HEK293T (cell line): Measurements from ENCODE around the gene NHEJ1.

Experiments
- CTBP1 ChIP-seq: fragments of 450-650 bp; IDR thresholded peaks from 2 replicates; pipeline ENCODE4 v1.6.1; 2016; ENCODE audit warnings: borderline replicate concordance
- FOXA1 ChIP-seq: fragments of 450-650 bp; IDR thresholded peaks from 2 replicates; pipeline ENCODE4 v1.6.1; 2016; ENCODE audit warnings: mild to moderate bottlenecking
- FOXM1 ChIP-seq: fragments of 450-650 bp; IDR thresholded peaks from 2 replicates; pipeline ENCODE4 v1.6.1; 2017; ENCODE audit warnings: mild to moderate bottlenecking, borderline replicate concordance
- L3MBTL2 ChIP-seq: fragments of 450-650 bp; conservative IDR thresholded peaks from 2 replicates; pipeline ENCODE4 v1.6.1; 2016; ENCODE audit warnings: mild to moderate bottlenecking
- LEF1 ChIP-seq: fragments of 450-650 bp; IDR thresholded peaks from 2 replicates; pipeline ENCODE4 v1.6.1; 2017; ENCODE audit warnings: mild to moderate bottlenecking, borderline replicate concordance
- SP1 ChIP-seq: fragments of 450-650 bp; IDR thresholded peaks from 2 replicates; pipeline ENCODE4 v1.6.1; 2017
- SUZ12 ChIP-seq: fragments of 450-650 bp; IDR thresholded peaks from 2 replicates; pipeline ENCODE4 v1.6.1; 2016; ENCODE audit warnings: mild to moderate bottlenecking
- TARDBP ChIP-seq: fragments of 450-650 bp; IDR thresholded peaks from 2 replicates; pipeline ENCODE4 v1.6.1; 2016
- ZNF384 ChIP-seq: fragments of 450-650 bp; IDR thresholded peaks from 2 replicates; pipeline ENCODE4 v1.6.1; 2016
- TF ChIP-seq, protein P1 (sequence below): fragments of 450-650 bp; IDR thresholded peaks from 2 replicates; pipeline ENCODE4 v1.6.1; 2016

- TF ChIP-seq ZNF384 (no peak), TARDBP (no peak), FOXM1 (no peak), FOXA1 (no peak), LEF1 (no peak), SUZ12 (no peak), CTBP1 (no peak), L3MBTL2 (no peak), SP1 (no peak)
- TF ChIP-seq, protein P1, sequence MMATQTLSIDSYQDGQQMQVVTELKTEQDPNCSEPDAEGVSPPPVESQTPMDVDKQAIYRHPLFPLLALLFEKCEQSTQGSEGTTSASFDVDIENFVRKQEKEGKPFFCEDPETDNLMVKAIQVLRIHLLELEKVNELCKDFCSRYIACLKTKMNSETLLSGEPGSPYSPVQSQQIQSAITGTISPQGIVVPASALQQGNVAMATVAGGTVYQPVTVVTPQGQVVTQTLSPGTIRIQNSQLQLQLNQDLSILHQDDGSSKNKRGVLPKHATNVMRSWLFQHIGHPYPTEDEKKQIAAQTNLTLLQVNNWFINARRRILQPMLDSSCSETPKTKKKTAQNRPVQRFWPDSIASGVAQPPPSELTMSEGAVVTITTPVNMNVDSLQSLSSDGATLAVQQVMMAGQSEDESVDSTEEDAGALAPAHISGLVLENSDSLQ, result no peak
Measured at GRCh38 chr2:219120082-219120481, 40.5 kb downstream of the NHEJ1 start.
